ENCODE measurements around the gene CHAT. TPM values are rescaled to one million over a fixed set of nuclear protein-coding genes. Genes with fewer than 3 reads are reported as not detected.

Gene CHAT
- polyA plus RNA-seq, 1 donor from 2014 or later, result not detected

- no peaks in the 10 kb centered on the region for H3K36me3 ChIP-seq (ENCODE audit: insufficient read depth, low read length)
- H2AFZ ChIP-seq (ENCODE audit: low read depth, low read length), result no peak overlapping the region
- H3F3A ChIP-seq (ENCODE audit: insufficient read depth, low read length, poor library complexity, severe bottlenecking), result no peaks in the 10 kb centered on the region
- no peaks in the 10 kb centered on the region for H4K20me1 ChIP-seq (ENCODE audit: insufficient read depth)
- H3K4me3 ChIP-seq (ENCODE audit: low read length), result no peak overlapping the region
- no peaks in the 10 kb centered on the region for H3K27me3 ChIP-seq (ENCODE audit: insufficient read depth, low read depth, low read length)
- H3K79me2 ChIP-seq (replicated peaks; ENCODE audit: insufficient read depth, low read length), result no peaks in the 10 kb centered on the region
- H3K9me2 ChIP-seq (ENCODE audit: insufficient read depth, low read length), result no peaks in the 10 kb centered on the region
- H3K9me3 ChIP-seq (ENCODE audit: low read length), result no peaks in the 10 kb centered on the region
- H3K4me2 ChIP-seq (ENCODE audit: low read length), result no peak overlapping the region
- no peak for TF ChIP-seq TAF1 (IDR thresholded peaks at IDR 0.05; ENCODE audit: low read depth)
- TF ChIP-seq REST (IDR thresholded peaks at IDR 0.05; ENCODE audit: borderline replicate concordance), result no peak
- no peak for TF ChIP-seq CTCF (IDR thresholded peaks at IDR 0.05; ENCODE audit: poor library complexity, severe bottlenecking)
- TF ChIP-seq RAD21 (conservative IDR thresholded peaks at IDR 0.05), result no peak
- TF ChIP-seq POLR2AphosphoS5 (IDR thresholded peaks at IDR 0.05), result no peak
- no peak overlapping the region for H3K9ac ChIP-seq (ENCODE audit: low read length)
- H3K27ac ChIP-seq (ENCODE audit: low read length), result no peak overlapping the region
Measured at GRCh38 chr10:49585387-49585786, 28.4 kb upstream of the CHAT start.

- Histone ChIP-seq H3K4me2 (ENCODE audit: low read length) (no peak overlapping the region), H3K9me3 (ENCODE audit: low read length) (no peaks in the 10 kb centered on the region)
- no peak for TF ChIP-seq TAF1 (IDR thresholded peaks at IDR 0.05; ENCODE audit: low read depth)
Measured at GRCh38 chr10:49587981-49588380, 25.9 kb upstream of the CHAT start.

GRCh38 chr10:49592726-49593563 lies 20.9 kb upstream of the CHAT start:
- Histone ChIP-seq H4K20me1 (ENCODE audit: insufficient read depth) (no peaks in the 10 kb centered on the region), H2AFZ (ENCODE audit: low read depth, low read length) (no peak overlapping the region), H3K79me2 (replicated peaks; ENCODE audit: insufficient read depth, low read length) (no peaks in the 10 kb centered on the region), H3K4me3 (ENCODE audit: low read length) (no peak overlapping the region), H3F3A (ENCODE audit: insufficient read depth, low read length, poor library complexity, severe bottlenecking) (no peaks in the 10 kb centered on the region), H3K4me2 (ENCODE audit: low read length) (no peak overlapping the region), H3K27ac (ENCODE audit: low read length) (no peak overlapping the region), H3K9me2 (ENCODE audit: insufficient read depth, low read length) (no peaks in the 10 kb centered on the region), H3K27me3 (ENCODE audit: insufficient read depth, low read depth, low read length) (peaks cover 3% of the 10 kb centered on the region), H3K36me3 (ENCODE audit: insufficient read depth, low read length) (no peaks in the 10 kb centered on the region), H3K9ac (ENCODE audit: low read length) (no peak overlapping the region), H3K9me3 (ENCODE audit: low read length) (no peaks in the 10 kb centered on the region)
- TF ChIP-seq CTCF (IDR thresholded peaks at IDR 0.05; ENCODE audit: poor library complexity, severe bottlenecking) (peak; percentile 80), RAD21 (conservative IDR thresholded peaks at IDR 0.05) (peak; percentile 65), POLR2AphosphoS5 (IDR thresholded peaks at IDR 0.05) (no peak), EP300 (conservative IDR thresholded peaks at IDR 0.05; ENCODE audit: poor library complexity, severe bottlenecking) (no peak), SMC3 (conservative IDR thresholded peaks at IDR 0.05; ENCODE audit: poor library complexity) (peak; percentile 76), REST (IDR thresholded peaks at IDR 0.05; ENCODE audit: borderline replicate concordance) (no peak), EZH2 (IDR thresholded peaks at IDR 0.05; ENCODE audit: borderline replicate concordance, insufficient read depth, low read length, poor library complexity, severe bottlenecking) (no peak), MXI1 (conservative IDR thresholded peaks at IDR 0.05; ENCODE audit: poor library complexity, severe bottlenecking) (no peak), TAF1 (IDR thresholded peaks at IDR 0.05; ENCODE audit: low read depth) (no peak)

More at GRCh38 chr10:49587981-49588380, 25.9 kb upstream of the CHAT start:
- no peaks in the 10 kb centered on the region for H3K79me2 ChIP-seq (replicated peaks; ENCODE audit: insufficient read depth, low read length)
- no peaks in the 10 kb centered on the region for H4K20me1 ChIP-seq (ENCODE audit: insufficient read depth)
- H2AFZ ChIP-seq (ENCODE audit: low read depth, low read length), result no peak overlapping the region
- no peaks in the 10 kb centered on the region for H3F3A ChIP-seq (ENCODE audit: insufficient read depth, low read length, poor library complexity, severe bottlenecking)
- H3K9ac ChIP-seq (ENCODE audit: low read length), result no peak overlapping the region
- H3K27ac ChIP-seq (ENCODE audit: low read length), result no peak overlapping the region
- H3K36me3 ChIP-seq (ENCODE audit: insufficient read depth, low read length), result no peaks in the 10 kb centered on the region
- H3K27me3 ChIP-seq (ENCODE audit: insufficient read depth, low read depth, low read length), result no peaks in the 10 kb centered on the region
- H3K4me3 ChIP-seq (ENCODE audit: low read length), result no peak overlapping the region
- H3K9me2 ChIP-seq (ENCODE audit: insufficient read depth, low read length), result no peaks in the 10 kb centered on the region

Measured in neural cell (in vitro differentiated cells).